Urothelium cell line (cell line): ENCODE results near the gene GRM7.

ENCODE experiments used
- DNase-seq: peaks from one replicate; pipeline ENCODE4 v3.0.0; 2011; ENCODE audit warnings: low spot score, mixed read lengths
- FAIRE-seq: peaks from 2 replicates; lab custom pipeline; 2011; peaks lifted over from hg19 to GRCh38; lab: Jason Lieb, UNC

GRM7 gene

GRCh38 chr3:7215706-7216105, 354.8 kb downstream of the GRM7 start:
- FAIRE-seq (no peak), DNase-seq (no peak)

GRCh38 chr3:7226393-7226792, 365.5 kb downstream of the GRM7 start:
- FAIRE-seq = no peak
- no peak for DNase-seq

GRCh38 chr3:7238565-7239295, 377.8 kb downstream of the GRM7 start:
- FAIRE-seq = no peak
- no peak for DNase-seq

GRCh38 chr3:7241584-7242302, 380.8 kb downstream of the GRM7 start:
- FAIRE-seq = no peak

DNA sequence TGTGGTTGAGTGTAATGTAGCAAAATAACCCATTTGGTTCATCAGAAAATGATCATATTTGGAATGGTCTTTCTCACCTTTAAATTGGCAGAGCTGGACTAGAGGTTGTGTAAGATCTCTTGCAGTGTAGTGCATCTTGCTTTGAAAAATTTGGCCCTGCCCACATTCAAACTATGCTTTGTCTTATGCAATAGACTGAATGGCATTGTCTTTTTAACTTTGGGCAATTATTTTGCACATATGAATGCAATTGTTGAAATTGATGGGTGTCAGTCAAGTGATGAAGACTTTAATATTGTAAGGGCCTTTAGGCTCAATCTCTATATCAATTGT, 381.4 kb downstream of the GRM7 start:
- FAIRE-seq = no peak
- DNase-seq = no peak

More at GRCh38 chr3:7241584-7242302, 380.8 kb downstream of the GRM7 start:
- DNase-seq = no peak

DNA sequence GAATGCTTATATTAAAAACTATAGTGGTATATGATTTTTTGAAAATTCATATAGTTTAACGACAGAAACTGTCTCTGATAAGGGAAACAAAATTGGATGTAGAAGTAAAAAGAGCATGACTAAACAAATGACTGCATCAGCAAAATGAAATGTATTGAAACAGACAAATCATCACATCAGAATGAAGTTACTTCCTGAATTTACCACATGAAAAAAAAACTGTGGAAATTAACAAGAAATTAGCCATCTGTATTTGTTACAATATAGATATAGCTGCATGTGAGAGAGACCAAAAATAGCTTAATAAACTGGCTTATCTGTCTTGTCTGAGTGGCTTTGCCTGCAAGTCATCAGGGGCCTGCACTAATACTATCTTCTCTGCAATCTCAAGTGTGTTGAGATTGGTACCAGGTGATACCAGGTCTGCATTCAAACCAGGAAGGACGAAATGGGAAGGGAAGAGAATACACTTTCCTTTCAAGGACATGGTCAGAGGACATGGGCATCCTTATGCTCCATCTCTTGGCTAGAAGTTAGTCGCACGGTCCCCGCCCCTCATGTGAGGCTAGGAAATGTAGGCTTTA, 388.7 kb downstream of the GRM7 start:
- DNase-seq (no peak), FAIRE-seq (no peak)

DNA sequence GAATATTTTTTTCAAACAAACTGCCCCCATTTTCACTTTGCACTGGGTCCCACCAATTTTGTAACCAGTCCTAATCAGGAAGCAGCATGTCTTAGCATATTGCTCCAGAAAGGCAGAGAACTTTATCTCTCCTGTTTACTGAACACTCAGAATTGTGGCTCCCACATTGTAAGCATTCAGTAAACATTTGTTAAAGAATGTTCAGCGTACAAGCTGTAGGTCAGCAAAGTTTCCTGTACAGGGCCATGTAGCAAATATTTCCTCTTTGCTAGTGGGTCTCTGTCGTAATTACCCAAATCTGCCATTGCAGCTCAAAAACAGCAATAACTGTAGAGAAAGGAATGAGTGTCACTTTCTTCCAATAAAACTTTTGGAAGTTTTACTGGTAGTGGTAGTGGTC, 393.3 kb downstream of the GRM7 start:
- DNase-seq (no peak), FAIRE-seq (no peak)

GRCh38 chr3:7260975-7261374, 400.1 kb downstream of the GRM7 start:
- no peak for DNase-seq
- no peak for FAIRE-seq

GRCh38 chr3:7263347-7264195, 402.7 kb downstream of the GRM7 start:
- DNase-seq (no peak), FAIRE-seq (no peak)

GRCh38 chr3:7264196-7264526, 403.2 kb downstream of the GRM7 start:
- FAIRE-seq (no peak), DNase-seq (no peak)

DNA sequence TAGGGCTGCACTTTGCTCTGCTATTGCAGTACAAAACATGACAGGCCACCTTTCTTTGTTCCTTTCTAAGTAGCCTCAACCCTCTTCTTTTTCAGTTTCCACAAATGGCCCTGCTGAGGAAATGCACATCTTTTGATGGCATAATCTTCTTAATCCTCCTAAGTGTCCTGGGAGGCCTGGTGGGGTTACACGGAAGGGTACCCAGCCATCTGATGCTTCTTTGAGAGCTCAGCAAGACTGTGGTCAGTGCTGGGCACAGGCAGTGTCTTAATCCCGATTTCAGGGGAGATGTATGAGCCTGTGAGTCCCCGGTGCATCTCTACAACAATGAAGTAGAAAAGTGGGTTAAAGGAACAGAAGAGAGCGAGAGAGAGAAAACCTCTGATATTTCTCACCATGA, 404.8 kb downstream of the GRM7 start:
- FAIRE-seq (no peak), DNase-seq (no peak)

- no peak for DNase-seq
- no peak for FAIRE-seq
These were observed 405.6 kb downstream of the GRM7 start for GRCh38 chr3:7266551-7266950.

GRCh38 chr3:7270731-7271130, 409.8 kb downstream of the GRM7 start:
- FAIRE-seq = no peak

GRCh38 chr3:7271631-7272030, 410.7 kb downstream of the GRM7 start:
- no peak for DNase-seq
- FAIRE-seq = no peak

More at GRCh38 chr3:7270731-7271130, 409.8 kb downstream of the GRM7 start:
- DNase-seq = no peak

DNA sequence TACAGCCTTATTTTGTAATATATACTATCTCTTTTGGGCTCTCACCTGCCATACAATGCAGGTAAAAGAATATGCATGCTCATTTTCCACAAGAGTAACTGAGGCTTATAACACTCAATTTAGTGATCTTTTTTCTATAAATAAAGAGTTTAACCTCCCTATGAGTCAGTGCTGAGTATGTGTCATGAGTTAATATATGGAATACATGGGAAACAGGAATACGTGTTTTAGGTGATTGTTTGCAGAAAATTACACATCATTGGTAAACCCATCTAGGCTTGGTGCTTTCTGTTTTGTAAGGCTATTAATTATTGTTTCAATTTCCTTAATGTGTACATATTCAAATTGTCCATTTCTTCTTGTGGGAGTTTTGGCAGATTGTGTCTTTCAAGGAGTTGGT, 411.3 kb downstream of the GRM7 start:
- FAIRE-seq (no peak), DNase-seq (no peak)

DNA sequence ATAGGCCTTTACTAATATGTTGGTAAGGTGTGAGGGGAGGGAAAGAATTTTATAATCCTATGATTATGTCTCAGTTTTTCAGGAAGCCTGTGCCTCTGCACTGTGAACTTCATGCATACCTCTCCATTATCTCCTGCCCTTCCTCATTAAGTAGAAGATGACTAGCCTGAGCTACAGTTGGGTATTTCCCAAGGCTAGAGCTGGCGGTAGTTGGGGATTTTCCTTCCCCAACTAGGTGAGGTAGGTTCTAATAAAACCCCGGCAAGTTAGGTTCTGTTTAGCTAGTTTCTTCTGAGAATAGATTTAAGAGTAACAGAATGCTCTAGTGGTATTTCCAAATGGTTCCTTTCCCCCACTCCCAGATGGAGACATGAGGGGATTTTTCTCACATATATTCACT, 414.5 kb downstream of the GRM7 start:
- FAIRE-seq = no peak
- no peak for DNase-seq

DNA sequence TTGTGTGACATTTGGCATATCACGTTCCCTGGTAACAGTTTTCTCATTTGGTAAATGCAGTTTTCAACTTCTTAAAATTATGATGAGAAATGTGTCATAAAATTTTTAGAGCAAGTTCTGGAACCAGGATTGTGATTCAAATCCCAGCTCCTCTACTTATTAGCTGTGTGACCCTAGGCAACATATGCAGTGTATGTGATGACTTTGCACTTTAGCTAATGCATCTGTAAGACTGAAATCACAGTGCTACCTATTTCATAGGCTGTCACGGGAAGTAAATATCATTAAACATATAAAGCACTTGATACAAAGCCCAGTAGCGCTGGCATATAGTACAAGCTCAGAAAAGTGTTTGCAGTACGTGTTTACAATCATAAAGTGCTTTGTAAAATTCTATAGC, 419.4 kb downstream of the GRM7 start:
- FAIRE-seq = no peak
- no peak for DNase-seq

DNA sequence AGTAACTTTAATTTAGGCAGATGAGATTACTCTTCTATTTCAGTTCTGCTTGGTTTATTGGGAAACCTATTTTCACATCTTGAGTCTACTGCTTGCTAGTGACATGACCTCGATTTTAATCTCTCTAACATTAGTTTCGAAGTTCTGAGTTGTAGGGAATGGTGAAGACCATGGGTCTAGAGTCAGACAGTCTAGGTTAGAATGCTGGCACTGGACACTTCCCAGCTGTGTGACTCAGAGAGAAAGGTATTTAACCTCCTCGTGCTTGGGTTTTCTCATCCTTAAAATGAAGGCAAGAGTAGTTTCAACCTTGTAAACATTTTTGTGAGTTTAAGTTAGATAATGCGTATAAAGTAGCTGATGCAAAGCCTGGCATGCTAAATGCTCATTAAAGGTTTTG, 422.1 kb downstream of the GRM7 start:
- DNase-seq (peak; percentile 38), FAIRE-seq (no peak)

- FAIRE-seq = no peak
- no peak for DNase-seq
These were observed 424.6 kb downstream of the GRM7 start for GRCh38 chr3:7285505-7285904.

GRCh38 chr3:7288133-7288532, 427.2 kb downstream of the GRM7 start:
- FAIRE-seq (no peak), DNase-seq (no peak)

DNA sequence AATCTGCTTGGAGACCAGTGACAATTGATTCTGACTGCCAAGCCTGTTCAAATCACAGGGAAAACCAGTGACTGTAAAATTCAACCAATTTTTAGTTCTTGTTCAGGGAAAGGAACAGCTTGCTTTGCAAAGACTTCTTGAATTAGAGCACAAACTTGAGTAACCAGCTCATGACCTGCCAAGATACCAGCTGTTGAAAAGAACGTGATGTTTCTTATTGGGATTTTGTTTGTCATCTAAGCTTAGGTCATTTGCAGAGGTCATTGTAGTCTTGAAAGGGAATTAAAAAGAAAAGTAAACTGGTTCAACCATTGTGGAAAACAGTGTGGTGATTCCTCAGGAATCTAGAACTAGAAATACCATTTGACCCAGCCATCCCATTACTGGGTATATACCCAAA, 428.2 kb downstream of the GRM7 start:
- no peak for DNase-seq
- no peak for FAIRE-seq
